ENCODE results near the gene CBL.

DNA sequence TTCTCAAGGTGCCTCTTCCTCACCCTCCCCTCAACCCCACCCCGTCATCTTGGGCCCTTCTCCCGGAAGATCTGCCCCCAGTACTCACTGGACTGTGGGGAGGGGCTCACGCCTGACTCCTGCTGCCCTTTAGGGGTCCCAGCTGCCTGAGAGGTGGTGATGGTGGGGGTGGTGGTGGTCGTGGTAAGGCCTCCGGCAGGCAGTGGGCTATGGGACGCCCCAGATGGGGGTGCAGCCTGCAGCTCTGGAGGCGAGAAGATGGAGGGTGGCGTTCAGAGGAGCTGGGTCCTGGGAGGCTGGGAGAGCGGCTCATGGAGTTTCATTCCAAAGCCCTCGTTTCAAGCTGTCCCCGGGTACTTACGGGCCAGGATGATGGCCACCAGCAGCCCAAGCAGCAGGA is 139.5 kb downstream of the CBL start:
- TF ChIP-seq, protein P1, sequence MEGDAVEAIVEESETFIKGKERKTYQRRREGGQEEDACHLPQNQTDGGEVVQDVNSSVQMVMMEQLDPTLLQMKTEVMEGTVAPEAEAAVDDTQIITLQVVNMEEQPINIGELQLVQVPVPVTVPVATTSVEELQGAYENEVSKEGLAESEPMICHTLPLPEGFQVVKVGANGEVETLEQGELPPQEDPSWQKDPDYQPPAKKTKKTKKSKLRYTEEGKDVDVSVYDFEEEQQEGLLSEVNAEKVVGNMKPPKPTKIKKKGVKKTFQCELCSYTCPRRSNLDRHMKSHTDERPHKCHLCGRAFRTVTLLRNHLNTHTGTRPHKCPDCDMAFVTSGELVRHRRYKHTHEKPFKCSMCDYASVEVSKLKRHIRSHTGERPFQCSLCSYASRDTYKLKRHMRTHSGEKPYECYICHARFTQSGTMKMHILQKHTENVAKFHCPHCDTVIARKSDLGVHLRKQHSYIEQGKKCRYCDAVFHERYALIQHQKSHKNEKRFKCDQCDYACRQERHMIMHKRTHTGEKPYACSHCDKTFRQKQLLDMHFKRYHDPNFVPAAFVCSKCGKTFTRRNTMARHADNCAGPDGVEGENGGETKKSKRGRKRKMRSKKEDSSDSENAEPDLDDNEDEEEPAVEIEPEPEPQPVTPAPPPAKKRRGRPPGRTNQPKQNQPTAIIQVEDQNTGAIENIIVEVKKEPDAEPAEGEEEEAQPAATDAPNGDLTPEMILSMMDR (IDR thresholded peaks at IDR 0.05), result no peak
- no peak for TF ChIP-seq POLR2A (IDR thresholded peaks at IDR 0.05)
